ENCODE measurements around the gene FGD3.
"Not testable (repeated sequence)": the region's sequence is repeated elsewhere in the genome, so short reads cannot be mapped to it uniquely, and the experiment has no call there.

FGD3 gene

DNA sequence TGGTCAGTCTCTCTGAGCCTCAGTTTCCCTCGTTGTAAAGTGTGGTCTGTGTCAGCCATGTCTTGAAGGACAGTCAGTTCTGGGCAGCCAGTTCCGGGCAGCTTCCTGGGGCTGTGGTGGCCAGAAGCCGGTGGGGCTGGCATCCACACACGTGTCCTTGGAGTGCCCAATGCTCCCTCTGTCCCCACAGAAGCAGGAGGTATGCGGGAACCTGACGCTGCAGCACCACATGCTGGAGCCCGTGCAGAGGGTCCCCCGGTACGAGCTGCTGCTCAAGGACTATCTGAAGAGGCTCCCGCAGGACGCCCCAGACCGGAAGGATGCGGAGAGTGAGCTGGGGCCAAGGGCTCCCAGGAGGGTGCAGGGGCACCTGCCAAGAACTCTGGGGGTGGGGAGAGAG lies 62.7 kb downstream of the FGD3 start:
- DNase-seq (ENCODE audit: low read depth): no peak

DNA sequence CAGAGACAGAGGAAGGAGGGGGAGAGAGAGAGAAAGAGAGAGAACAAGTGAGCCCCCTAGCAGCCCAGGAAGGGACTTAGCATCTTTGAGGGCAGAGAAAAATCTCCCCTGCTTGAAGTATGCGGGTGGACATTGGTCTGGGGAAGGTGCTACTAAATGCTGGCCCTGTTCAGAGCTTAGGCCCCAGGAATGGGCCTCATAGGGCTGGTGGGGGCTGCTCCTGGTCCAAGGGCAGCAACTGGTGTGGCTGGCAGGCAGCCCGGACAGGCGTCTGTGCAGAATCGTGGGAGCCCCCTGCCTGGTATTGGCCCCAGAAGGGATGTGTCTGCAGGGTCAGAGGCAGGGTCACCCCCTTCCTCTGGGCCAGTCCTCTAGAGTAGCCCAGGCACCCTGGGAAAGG lies 63.4 kb downstream of the FGD3 start:
- DNase-seq (ENCODE audit: low read depth): no peak

DNA sequence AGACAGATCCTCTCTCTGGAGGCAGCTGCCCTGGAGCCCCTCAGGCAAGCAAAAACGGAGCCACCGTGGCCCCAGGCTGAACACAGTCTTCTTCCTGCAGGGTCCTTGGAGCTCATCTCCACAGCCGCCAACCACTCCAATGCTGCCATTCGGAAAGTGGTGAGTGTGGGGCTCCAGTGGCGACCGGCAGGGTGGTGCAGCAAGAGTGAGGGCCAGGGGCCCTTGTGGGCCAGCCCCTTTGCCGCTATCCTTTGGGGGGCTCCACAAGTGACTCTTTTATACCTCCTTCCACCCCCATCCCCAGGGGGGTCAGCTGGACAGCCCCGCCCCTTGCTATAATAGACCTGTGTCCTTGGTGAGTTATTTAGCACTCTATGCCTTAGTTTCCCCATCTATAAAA lies 63.8 kb downstream of the FGD3 start:
- DNase-seq (ENCODE audit: low read depth): no peak

DNA sequence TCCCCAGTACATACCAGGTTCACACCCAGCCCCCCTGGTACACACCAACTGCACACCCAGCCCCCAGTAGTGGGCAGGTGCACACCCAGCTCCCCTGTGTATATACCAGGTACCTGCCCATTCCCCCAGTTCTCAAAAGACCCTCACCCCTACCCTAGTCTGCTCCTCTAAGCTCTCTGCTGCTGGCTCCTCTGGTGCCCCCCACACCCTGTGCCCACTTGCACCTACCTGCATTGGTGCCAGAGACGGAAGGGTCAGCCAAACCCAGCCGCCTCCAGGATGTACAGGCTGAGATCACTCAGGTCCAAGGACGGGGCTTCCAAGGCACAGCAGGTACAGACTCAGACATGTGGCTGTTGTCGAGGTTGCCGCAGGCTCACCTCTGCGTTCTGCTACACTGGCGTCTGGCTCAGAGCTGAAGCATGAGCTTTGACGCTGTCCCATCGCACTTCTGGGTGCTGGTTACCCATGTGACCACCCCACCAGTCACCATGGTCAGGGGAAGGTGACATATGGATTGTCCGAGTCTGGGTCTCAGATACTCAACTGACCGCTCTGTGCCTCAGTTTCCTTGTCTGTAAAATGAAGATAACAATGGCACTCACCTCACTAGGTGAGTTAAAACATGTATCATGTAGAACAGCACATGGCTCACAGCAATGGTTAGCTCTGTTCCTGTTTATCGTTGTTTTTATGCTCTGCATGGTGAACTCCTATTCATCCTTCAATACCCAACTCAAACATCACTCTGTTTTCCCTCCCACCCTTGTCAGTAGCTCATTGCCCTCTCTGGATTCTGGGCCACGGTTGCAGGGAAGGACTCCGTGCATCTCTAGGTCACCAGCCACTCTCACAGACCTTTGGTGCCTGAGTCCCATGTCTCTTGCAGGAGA lies 65.9 kb downstream of the FGD3 start:
- no peak for DNase-seq (ENCODE audit: low read depth)

DNA sequence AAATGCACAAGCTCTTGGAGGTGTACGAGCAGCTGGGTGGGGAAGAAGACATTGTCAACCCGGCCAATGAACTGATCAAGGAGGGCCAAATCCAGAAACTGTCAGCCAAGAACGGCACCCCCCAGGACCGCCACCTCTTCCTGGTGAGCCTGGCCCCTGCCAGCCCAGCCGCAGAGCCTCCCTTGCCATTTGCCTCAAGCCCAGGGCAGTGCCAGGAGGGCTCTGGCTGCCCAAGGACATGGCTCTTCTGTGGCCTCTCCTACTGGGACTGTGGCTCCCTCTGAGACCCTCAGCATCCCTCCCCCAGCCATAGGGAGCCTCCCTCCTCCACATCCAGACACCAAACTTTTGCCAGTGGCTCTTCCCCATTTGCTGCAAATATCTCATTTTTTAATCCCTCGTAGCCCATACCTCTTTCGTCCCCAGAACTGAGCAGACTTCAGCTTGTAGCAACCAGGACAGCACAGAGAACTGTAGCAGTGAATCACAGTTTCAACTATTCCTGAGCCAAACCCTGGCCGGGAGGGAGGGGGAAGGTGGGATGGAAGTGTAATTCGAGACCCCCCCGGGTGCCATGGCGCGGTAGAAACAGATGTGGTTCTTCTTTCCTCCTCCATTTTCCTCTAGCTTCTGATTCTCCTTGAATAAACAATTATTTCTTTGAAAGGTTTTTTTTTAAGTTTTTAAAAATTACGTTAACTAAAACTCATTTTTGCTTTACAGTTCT lies 66.7 kb downstream of the FGD3 start:
- no peak for DNase-seq (ENCODE audit: low read depth)

DNA sequence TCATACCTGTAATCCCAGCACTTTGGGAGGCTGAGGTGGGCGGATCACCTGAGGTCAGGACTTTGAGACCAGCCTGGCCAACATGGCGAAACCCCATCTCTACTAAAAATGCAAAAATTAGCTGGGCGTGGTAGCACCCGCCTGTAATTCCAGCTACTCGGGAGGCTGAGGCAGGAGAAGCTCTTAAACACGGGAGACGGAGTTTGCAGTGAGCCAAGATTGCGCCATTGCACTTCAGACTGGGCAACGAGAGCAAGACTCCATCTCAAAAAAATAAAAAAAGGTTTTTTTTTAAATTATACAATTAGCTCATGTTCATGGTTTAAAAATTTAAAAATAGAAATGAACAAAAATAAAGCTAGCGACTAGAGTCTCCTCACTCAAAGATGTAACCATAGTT lies 67.9 kb downstream of the FGD3 start:
- DNase-seq (ENCODE audit: low read depth): not testable (repeated sequence)

DNA sequence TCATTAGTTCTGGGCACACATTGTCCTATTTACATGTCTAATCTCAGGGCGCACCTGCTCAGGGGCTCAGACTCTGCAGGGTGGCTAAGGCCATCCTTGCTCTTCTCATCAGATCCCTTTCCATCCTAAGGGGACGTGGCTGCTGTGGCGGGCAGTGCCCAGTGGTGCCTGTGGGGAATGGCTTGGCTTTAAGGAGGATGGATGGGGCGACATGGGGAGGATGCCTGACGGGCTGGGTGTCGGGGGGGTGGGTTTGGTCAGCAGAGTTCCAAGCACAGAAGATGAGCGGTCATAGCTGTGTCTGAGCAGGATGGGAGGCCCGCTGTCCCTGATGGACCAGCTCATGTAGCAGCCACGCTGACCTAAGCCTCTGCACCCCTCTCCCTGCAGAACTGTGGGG lies 70.3 kb downstream of the FGD3 start:
- no peak for DNase-seq (ENCODE audit: low read depth)

DNA sequence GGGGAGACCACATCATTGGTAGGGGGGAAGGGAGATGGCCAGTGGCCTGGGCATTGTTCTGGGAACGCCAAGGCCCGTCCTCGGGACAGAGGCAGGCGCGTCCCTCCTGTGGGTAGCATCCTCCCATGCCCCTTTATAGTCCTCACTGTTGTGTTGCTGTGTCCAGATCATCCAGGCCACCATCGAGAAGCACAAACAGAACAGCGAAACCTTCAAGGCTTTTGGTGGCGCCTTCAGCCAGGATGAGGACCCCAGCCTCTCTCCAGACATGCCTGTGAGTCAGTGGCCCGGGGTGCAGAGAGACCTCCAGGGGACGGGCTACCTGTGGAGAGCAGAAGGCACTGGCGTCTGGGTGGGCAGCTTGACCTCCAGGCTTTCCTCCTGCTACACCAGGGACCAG lies 72.8 kb downstream of the FGD3 start:
- no peak for DNase-seq (ENCODE audit: low read depth)

DNA sequence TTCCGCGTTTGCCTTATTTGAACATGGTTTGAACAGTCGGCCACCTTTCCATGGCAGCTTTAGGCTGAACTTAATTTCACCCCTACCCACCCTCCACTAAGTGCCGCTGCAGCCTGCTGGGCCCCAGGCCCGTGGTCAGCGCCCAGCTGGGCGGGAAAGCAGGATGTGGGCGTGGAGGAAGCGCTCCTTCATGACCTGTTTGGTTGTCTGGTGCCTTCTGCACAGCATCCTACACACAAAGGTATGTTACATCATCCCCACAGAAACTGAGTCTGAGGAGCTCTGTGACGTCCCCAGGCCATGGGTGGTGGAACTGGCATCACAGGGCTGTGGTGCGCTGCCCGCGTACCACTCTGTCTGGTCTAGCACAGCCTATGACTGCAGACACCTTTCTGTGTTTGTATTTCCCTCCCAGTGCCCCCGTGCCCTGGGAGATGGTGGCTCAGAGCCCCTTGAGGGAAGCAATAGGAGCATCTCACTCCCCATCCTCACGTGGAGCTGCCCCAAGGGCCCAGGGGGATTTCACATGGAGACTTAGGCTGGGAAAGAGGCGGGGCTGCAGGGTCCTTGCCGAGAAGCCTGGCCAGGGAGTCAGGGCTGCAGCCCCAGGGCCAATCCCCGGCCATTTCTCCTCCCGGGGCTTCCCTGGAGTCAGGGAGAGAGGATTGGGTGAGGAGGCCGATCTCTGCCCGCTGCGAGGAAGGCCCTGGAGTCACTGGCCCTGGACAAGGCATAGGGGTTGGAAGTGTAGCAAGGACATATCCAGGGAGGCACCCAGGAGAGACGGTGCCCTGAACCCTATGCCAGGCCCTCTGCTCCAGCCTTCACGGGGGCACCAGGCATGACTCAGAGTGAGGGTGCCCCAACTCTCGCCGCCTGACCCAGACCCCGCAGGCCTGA lies 73.7 kb downstream of the FGD3 start:
- no peak for DNase-seq (ENCODE audit: low read depth)

DNA sequence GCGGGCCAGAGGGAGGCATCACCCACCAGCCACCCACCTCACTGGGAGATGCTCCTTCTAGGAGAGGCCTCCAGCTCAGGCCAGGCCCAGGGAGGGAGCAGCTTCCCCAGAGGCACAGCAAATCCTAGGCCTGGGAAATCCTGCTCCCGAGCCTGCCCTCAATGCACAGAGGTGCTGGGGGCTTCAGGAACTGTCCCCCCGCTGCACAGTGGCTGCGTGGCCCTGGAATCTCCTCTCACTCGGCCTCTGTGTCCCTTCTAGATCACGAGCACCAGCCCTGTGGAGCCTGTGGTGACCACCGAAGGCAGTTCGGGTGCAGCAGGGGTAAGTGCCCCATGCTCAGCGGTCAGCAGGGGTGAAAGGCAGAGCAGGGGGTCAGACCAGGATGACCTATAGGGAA lies 74.7 kb downstream of the FGD3 start:
- no peak for DNase-seq (ENCODE audit: low read depth)

DNA sequence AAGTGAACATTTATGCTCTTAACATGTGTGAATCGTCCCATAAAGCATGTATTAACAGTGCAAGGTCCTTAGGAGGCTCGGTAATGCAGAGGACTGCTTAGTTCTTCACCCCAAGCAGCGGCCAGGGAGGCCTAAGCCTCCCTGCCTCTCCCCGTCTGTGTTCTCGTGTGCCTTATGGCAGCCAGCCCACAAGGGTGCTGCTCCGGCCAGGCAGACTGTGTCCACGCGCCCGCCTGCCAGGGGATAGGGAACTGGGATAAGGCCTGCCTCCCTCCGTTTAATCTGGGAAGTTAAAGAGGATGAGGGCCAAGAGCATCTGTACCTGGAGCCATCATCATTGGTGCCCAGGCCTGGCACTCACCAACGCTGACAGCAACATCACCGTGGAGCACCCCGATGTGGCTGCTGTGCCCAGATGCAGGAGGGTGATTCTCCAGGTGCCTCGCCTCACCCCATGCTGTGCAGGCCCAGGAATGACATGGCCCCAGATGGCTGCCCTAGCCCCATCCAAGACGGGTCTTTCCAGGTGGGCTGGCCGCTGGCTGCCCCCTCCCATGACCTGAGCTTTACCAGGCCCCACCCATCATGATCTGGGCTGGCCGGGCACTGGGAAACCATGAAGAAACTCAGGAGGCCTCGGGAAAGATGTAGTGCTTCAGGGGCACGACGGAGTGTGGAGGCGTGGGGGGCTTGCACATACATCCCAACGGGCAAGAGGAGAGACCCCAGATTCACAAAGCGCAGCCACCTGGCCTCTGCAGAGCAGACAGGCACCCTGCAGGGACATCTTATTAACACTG lies 75.6 kb downstream of the FGD3 start:
- DNase-seq (ENCODE audit: low read depth): no peak

DNA sequence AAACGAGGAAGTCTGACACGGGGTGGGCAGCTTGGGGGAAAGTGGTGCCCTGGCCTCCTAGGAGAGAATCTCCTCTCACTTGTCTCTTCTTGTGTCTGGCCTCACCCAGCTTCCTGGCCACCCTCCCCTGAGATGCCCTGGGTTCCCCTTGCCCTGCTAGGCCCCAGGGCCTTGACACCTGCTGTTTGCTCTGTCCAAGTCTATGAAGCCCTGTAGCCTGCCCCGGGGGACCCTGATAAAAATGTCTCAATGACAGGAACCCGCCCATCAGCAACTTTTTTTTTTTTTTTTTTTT lies 76.1 kb downstream of the FGD3 start:
- no peak for DNase-seq (ENCODE audit: low read depth)

DNA sequence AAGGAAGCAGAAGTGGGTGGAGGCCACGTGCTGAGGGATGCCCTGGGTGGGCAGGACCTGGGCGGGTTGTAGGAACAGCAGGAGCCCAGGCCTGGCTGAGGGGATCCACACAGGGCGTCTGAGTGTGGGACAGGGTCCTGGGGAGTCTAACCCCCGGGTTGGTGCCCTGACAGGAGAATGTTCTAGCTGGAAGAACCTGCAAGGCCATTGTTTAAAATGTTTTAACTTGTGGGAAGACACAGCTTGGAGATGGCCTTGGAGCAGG lies 77.3 kb downstream of the FGD3 start:
- no peak for DNase-seq (ENCODE audit: low read depth)

DNA sequence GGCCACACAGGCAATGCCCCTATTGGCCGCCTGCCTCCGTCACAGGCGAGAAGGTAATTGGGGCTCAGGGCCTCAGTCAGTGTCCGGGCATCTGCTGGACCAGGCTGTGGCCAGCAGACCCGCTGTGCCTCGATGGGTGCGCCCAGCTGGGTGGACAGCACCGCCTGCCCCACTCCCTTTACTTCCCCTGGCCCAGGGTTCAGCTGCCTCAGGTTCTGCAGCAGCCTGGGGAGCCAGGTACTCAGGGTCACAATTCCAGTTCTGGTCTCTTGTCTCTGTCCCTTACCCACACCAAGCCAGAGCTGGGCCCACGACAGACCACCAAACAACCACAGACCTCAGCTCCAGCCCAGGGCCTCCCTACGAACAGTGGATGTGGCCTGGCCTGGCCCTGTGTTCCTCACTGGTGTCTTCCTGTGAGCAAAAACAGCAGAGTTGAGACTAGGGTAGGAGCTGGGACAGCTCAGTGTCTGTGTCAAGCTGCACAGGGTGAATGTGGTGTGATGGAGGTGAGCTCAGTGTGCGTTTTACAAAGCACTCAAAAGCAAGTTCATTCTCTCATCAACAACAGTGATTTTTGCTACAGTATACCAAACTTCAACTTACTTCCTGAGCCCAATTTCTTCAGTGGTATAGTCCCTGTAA lies 77.8 kb downstream of the FGD3 start:
- DNase-seq (ENCODE audit: low read depth): no peak

DNA sequence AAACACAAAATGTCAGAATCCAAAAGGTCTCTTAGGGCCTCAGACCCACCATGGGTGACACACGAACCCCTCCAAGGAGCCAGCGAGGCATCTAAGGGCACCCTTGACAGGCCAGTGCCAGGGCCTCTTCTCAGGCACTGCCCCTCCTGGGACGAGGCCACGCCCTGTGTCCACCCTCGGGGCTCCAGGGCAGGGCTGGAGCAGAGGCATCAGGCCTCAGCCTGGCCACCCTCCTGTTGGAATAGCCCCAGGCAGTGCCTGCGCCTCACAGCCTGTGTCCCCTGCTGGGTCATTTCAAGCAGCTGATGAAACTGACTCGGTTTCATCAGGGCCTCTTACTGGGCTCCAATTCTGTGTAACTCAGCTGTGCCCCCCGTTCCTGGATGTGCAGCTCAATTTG lies 78.4 kb downstream of the FGD3 start:
- no peak for DNase-seq (ENCODE audit: low read depth)

DNA sequence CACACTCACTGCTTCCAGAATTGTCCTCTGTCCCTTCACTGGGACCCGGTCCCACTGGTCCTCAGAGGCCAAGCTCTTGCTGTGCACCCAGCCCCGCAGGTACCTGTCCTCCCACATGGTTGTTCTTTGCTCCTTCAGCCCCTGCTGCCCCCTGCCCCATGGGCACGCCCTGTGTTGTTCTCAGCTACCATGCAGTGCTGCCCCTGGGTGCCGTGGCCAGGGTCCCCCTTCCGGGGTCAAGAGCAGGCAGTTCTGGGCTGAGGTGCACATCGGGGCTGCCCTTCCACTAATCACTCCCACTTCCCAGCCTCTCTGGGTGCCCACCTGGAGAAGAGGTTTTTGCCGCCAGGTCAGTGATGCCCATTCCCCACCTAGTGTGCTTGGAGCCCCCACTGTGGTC lies 79.3 kb downstream of the FGD3 start:
- DNase-seq (ENCODE audit: low read depth): no peak

DNA sequence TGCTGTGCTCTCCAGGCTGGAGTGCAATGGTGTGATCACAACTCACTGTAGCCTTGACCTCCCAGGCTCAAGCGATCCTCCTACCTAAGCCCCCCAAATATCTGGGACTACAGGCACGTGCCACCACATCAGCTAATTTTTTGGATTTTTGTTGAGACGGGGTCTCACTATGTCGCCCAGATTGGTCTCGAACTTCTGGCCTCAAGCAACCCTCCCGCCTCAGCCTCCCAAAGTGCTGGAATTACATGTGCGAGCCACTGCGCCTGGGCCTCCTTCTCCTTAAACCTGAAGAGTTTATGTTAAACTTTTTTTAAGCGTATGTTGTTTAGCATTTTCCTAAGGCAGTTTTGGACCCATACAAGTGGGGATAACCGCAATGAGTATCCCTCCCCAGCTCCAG lies 80.4 kb downstream of the FGD3 start:
- no peak for DNase-seq (ENCODE audit: low read depth)

DNA sequence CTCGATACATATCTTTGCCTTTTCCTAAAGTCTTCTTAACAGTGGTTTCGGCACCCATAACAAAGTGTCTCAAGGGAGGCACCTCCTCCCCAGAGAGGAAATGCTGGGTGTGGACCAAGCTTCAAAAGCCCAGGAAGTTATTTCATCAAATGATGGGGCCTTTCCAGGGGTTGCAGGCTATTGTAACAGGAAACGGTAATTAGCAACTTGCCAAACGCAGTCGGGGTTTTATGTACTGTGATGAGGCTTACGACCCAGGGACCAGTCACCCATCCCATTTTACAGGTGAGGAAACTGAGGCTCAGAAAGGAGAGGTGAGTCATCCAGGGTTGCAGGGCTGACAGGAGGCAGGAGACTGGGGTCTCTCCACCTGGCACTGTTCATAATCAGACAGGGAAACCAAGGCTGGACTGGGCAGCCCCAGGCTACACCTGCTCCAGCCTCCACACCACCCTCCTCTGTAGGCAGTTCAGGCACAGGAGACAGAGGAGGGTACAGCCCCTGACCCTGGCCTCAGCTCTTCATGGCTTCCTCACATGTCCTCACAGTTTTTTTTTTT lies 81.2 kb downstream of the FGD3 start:
- no peak for DNase-seq (ENCODE audit: low read depth)

DNA sequence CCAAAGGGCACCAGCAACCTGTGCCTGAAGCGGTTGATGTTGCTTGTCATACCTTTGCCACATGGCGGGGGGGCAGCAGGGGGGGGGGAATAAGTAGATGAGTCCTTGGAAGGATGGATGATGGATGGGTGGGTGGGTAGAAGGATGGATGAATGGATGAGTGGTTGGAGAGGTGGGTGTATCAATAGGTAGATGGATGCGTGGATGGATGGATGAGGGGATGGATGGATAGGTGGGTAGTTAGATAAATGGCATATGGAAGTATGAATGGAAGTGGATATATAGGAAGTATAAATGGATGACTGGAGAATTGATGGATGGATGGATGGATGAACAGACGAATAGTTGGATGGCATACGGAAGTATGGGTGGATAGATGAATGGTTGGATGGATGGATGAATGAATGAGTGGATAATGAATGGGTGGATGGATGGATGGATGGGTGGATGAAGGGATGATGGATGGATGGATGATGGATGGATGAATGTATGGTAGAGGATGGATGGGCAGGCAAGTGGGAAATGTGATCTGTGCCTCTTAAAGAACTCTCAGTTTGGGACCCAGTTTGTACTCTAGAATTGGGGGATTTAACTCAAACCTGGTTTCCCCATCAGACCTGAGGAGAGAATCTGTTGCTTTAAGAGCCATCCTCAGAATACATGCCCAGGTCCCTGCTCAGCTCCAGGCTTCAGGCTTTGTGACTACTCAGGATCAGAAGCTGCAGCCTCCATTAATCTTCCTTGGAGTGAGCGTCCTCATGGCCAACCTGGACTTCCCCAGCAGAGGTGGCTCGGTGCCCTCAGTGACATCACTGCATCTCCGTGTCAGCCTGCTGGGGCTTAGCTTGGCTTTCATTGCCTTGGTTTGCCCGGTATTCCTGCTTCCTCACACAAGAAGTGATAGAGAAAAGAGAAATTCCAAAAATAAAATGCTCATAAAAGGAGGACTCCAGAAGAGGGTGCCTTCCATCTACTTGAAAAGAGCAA lies 83.6 kb downstream of the FGD3 start:
- no peak for DNase-seq (ENCODE audit: low read depth)

Data from non-pigmented ciliary epithelial cell (primary cell).